Spinal cord (tissue), 10 donors: ENCODE measurements around the gene SPSB1. TPM values are rescaled to one million over a fixed set of nuclear protein-coding genes. Genes with fewer than 3 reads are reported as not detected.

Source experiments
- DNase-seq, 6 donors: peaks; one replicate each; pipeline versions ENCODE4 v3.0.0 to v3.0.0-alpha.2; 2013 to 2015; ENCODE audit warnings: low spot score in 6 of 6, low read depth in 4 of 6
- H3K27ac ChIP-seq: one replicate; pipeline ENCODE4 v1.5.1; 2013; ENCODE audit warnings: low read depth, low read length, control low read depth
- H3K27me3 ChIP-seq: one replicate; pipeline ENCODE4 v1.6.1; 2013; ENCODE audit warnings: low read length; ENCODE audit not compliant: control insufficient read depth, insufficient read depth
- H3K36me3 ChIP-seq: one replicate; pipeline ENCODE4 v1.6.1; 2013; ENCODE audit warnings: low read length; ENCODE audit not compliant: control insufficient read depth, insufficient read depth
- H3K4me1 ChIP-seq: one replicate; pipeline ENCODE4 v1.6.1; 2013; ENCODE audit warnings: low read length; ENCODE audit not compliant: control insufficient read depth, insufficient read depth
- H3K4me3 ChIP-seq: one replicate; pipeline ENCODE4 v1.5.1; 2013; ENCODE audit warnings: low read depth, low read length, control low read depth
- H3K9me3 ChIP-seq: one replicate; pipeline ENCODE4 v1.6.1; 2013; ENCODE audit warnings: low read length; ENCODE audit not compliant: control insufficient read depth, insufficient read depth
- whole genome bisulfite sequencing: methylation state at CpG from one replicate; pipeline ENCODE4 v1.1.5; 2013; ENCODE audit warnings: missing lambda C conversion rate; ENCODE audit not compliant: insufficient coverage; 5-methylcytosine and 5-hydroxymethylcytosine counted together
- polyA plus RNA-seq, 2 donors: library from polyadenylated mRNA; unstranded; fragments of 120-200 nt; gene quantifications; one replicate each; pipeline ENCODE4 v1.2.1, GENCODE V29; 2013; ENCODE audit not compliant: insufficient read length in 2 of 2
- total RNA-seq, 2 donors: library from RNA; depleted of rRNA in 1 of 2; stranded (reverse); fragments of 120-200 nt in 1 of 2; fragments of >200 nt in 1 of 2; gene quantifications; one replicate each; pipeline versions ENCODE4 v1.2.3 to v1.2.4, GENCODE V29; 2013 to 2014
- donor health status: healthy.

Gene SPSB1
- total and polyA plus RNA-seq, 4 donors: 6.9 to 17.4 (median 12.8) TPM

DNA sequence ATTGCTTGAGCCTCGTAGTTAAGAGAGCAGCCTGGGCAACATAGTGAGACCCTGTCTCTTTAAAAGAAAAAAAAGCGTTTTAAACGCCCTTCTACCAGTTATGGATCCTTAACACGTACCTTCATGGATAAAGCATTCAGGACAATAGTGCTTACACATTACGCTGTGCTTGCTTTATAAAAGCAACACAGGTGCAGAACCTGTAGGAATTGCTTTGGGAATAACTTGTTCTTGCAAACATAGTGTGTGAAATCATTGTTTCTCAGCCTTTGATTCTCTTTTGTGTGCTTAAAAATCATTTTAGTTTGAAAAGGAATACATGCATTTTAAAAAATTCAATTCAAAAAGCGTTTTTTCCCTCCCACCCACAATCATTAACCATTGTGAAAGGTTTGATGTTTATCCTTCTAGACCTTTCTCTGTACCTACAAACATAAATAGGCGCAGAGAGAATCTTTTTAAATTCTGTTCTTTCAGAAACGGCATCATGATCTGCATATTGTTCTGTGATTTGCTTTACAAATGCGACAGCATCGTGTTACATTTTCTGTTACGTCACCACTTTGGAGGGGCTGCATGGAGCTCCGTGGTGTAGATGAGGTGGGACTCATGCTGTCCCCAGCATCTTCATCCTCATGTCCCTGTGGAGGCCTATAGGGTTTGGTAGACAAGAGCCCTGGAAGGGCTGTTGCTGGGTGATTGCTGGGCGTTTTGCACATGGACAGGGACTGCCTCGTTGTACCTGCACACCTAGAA is 54.6 kb downstream of the SPSB1 start:
- Histone ChIP-seq H3K36me3 (peaks cover 12% of the 10 kb centered on the region), H3K27ac (no peak overlapping the region), H3K9me3 (no peaks in the 10 kb centered on the region), H3K4me3 (no peak overlapping the region), H3K27me3 (no peaks in the 10 kb centered on the region), H3K4me1 (peaks cover 52% of the 10 kb centered on the region)
- DNase-seq: peak in 2 of 6 donors; percentile 52 to 63
- 57% methylated on average over 6 of the region's 14 CpGs for WGBS

DNA sequence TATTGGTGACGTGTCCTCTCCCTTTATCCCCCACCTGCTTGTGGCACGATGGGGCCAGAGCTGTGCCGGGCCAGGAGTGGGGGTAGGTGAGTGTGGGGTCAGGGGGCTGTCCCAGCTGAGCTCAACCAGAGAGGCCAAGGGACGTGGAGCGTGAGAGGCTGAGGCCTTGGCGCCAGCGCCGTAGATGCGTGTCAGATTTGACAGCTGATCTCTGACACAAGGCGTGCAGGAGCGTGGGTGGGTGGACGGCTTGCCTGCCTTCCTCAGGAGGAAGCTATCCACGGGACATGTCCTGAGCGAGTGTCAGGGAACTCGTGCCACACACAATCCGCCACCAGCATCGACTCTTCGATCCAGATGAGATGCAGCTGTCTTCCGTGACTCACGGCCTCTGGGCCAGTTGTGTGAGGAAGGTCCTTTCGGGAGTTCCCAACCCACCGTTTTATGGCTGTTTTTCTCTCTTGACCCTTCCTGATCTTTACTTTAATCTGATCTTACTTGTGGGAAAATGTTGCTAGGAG is 56.7 kb downstream of the SPSB1 start:
- WGBS: 86% methylated on average over 13 of the region's 22 CpGs
- peaks cover 57% of the 10 kb centered on the region for H3K4me1 ChIP-seq
- DNase-seq: no peak
- H3K4me3 ChIP-seq: no peak overlapping the region
- H3K36me3 ChIP-seq: peaks cover 16% of the 10 kb centered on the region
- H3K27ac ChIP-seq: no peak overlapping the region
- no peaks in the 10 kb centered on the region for H3K9me3 ChIP-seq
- no peaks in the 10 kb centered on the region for H3K27me3 ChIP-seq

DNA sequence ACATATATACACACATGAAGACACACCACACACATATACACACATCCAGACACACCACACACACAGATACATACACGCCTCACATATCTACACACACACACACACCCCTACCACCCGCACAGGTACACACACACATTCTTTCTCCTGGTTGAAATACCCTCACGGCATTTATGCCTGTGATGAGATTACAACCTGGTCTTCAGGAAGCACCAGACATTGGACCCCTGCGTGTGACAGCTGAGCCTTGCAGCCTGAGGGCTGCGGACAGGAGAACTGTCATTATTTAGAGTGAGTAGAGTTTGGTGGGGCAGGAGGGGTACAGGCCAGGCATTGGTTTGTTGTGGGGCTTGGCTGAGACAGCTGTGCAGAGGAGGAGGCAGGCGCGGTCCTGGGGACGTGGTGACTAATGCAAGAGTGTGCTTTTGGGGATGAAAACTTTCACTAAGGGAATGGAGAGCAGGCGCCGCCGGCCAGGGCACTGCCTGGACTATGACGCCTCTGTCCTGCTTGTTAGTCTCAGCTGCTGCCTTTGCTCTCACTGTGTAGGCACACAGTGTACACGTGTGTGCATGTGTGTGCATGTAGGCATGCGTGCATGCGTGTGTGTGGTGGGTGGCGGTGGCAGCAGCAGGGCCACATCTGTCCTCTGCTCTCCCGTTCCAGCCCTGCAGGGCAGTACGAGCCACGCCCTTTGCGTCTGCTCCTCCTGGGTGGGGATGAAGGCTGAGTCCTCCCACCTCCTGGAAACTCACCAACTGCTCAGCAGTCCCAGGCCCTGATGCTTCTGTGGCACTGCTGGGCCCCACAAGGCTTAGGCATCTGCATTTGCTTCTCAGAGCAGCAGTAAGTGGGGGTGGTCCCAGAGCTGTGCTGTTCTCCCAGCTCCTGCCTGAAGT is 57.6 kb downstream of the SPSB1 start:
- WGBS: 80% methylated on average over 20 of the region's 20 CpGs
- no peak overlapping the region for H3K27ac ChIP-seq
- peaks cover 16% of the 10 kb centered on the region for H3K36me3 ChIP-seq
- H3K4me3 ChIP-seq: no peak overlapping the region
- peaks cover 54% of the 10 kb centered on the region for H3K4me1 ChIP-seq
- H3K27me3 ChIP-seq: no peaks in the 10 kb centered on the region
- H3K9me3 ChIP-seq: no peaks in the 10 kb centered on the region
- DNase-seq: no peak

DNA sequence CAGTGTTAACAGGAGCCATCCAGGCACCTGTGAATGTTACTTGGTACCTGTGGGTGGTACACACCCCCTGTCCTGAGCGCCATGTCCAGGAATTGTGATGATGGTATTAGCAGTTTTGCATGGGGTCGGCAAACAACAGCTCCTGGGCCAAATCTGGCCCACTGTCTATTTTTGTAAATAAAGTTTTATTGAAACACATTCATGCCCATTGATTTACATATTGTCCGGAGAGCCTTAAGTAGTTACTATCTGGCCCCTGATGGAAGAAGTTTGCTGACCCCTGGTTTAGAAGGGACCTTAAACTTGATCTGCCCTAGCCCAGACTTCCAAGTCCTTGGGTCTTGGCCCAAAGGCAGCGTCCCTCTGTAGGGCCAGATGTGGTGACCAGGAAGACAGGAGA is 58.3 kb downstream of the SPSB1 start:
- no peak overlapping the region for H3K27ac ChIP-seq
- peaks cover 48% of the 10 kb centered on the region for H3K4me1 ChIP-seq
- WGBS: 94% methylated on average over 2 of the region's 4 CpGs
- peaks cover 21% of the 10 kb centered on the region for H3K36me3 ChIP-seq
- H3K27me3 ChIP-seq: no peaks in the 10 kb centered on the region
- no peak for DNase-seq
- no peaks in the 10 kb centered on the region for H3K9me3 ChIP-seq
- no peak overlapping the region for H3K4me3 ChIP-seq

DNA sequence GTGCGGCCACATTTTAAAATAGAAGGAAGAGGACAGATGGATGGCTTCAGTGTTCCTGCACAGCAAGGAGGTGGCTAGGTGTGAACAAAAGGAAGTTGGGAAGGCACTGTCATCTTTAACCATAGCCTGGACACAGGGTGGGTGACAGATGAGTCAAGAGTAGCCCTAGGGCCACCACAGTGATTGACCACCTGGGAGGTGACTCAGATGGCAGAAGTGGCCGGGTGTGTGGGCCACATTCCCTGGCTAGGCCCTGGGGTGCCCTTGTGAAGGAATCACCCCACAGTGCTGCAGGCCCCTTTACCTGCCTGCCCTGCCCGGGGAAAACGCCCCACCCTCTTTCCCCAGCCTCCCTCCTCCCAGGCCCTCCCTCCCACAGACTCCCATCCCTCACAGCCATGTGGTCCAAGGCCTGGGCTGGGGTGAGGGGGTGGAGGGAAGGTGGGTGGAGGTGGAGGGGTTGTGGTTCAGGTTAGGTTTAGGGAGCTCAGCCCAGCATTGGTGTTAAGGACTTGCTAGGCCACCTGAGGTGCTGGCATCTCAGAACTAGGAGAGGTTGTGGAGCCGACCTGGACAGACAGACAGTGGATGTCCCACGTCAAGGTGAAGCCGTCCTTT is 59.1 kb downstream of the SPSB1 start:
- H3K27me3 ChIP-seq: no peaks in the 10 kb centered on the region
- H3K9me3 ChIP-seq: no peaks in the 10 kb centered on the region
- H3K4me3 ChIP-seq: no peak overlapping the region
- peaks cover 29% of the 10 kb centered on the region for H3K36me3 ChIP-seq
- H3K4me1 ChIP-seq: peaks cover 40% of the 10 kb centered on the region
- no peak for DNase-seq
- WGBS: 71% methylated on average over 5 of the region's 7 CpGs
- H3K27ac ChIP-seq: no peak overlapping the region

DNA sequence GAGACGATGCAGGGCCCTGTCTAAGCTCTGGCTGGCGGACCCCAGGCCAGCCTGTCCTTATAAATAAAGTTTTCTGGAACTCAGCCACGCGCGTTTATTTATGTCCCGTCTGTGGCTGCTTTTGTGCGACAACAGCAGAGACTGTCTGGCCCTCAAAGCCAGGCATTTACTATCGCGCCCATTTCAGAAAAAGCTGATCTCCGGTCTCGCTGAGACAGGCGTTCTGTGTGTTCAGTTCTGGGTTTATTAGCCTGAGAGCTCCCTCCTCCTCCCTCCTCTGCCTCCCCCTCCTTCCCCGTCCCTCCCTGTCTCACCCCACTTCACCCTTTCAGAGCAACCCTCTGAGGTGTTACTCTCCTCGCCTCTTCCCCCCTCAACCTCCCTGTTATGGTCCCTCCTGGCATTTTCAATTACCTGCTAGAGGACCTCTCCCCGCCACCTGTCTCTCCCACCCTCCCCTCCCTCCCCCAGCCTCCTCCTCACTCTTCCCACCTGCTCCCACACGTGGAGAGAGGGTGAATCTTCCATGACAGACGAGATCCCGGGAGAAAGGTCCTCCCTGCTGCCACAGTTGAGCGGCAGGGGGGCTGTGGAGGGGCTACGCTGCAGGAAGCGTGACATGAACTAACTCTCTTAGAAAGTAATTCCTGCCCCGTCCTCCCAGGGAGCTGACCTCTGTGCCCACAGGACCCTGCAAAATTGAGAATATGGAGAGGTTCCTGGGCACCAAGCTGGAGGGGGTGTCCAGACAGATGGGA is 59.9 kb downstream of the SPSB1 start:
- H3K27ac ChIP-seq: no peak overlapping the region

DNA sequence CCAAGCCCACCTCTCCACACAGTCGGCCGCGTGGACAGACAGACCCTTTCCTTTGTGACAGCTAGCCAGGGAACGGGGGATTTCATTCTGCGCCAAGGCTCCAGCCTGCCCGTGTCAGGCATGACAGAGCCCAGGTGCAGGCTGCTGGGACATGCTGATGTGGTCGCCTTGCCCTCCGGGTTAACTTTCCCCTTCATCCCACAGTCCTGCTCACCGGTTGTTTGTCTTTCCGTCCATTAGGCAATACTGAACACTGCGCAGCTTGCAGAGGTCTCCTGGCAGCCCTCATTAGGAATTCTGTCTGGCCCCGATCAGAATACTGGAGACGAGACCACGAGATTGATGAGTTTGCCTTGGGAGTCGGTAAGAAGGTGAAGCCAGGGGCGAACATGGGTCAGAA is 62.8 kb downstream of the SPSB1 start:
- no peak overlapping the region for H3K4me3 ChIP-seq
- no peak overlapping the region for H3K27ac ChIP-seq
- H3K36me3 ChIP-seq: peaks cover 46% of the 10 kb centered on the region
- WGBS: 79% methylated on average over 16 of the region's 16 CpGs
- no peaks in the 10 kb centered on the region for H3K9me3 ChIP-seq
- peaks cover 31% of the 10 kb centered on the region for H3K4me1 ChIP-seq
- no peak for DNase-seq
- no peaks in the 10 kb centered on the region for H3K27me3 ChIP-seq

More for the DNA sequence above, 59.9 kb downstream of the SPSB1 start:
- Histone ChIP-seq H3K36me3 (peaks cover 33% of the 10 kb centered on the region), H3K4me3 (no peak overlapping the region), H3K9me3 (no peaks in the 10 kb centered on the region), H3K27me3 (no peaks in the 10 kb centered on the region), H3K4me1 (peaks cover 37% of the 10 kb centered on the region)
- 26% methylated on average over 17 of the region's 22 CpGs for WGBS
- peak; percentile 29 to 86 (median 60) for DNase-seq

DNA sequence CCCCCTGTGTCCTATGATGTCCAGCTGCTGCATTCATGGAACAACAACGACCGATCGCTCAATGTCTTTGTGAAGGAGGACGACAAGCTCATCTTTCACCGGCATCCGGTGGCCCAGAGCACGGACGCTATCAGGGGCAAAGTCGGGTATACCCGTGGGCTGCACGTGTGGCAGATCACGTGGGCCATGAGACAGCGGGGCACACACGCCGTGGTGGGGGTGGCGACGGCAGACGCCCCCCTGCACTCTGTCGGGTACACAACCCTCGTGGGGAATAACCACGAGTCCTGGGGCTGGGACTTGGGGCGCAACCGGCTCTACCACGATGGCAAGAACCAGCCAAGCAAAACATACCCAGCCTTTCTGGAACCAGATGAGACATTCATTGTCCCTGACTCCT is 63.3 kb downstream of the SPSB1 start:
- DNase-seq: no peak
- Histone ChIP-seq H3K27me3 (no peaks in the 10 kb centered on the region), H3K9me3 (no peaks in the 10 kb centered on the region), H3K36me3 (peaks cover 48% of the 10 kb centered on the region), H3K4me1 (peaks cover 29% of the 10 kb centered on the region), H3K27ac (no peak overlapping the region), H3K4me3 (no peak overlapping the region)
- 93% methylated on average over 22 of the region's 24 CpGs for WGBS
